ENCODE measurements around the gene LRFN2. TPM values are rescaled to one million over a fixed set of nuclear protein-coding genes. Genes with fewer than 3 reads are reported as not detected.

The LRFN2 gene
- polyA plus RNA-seq, 1 donor from 2014 or later: 14.8 TPM

DNA sequence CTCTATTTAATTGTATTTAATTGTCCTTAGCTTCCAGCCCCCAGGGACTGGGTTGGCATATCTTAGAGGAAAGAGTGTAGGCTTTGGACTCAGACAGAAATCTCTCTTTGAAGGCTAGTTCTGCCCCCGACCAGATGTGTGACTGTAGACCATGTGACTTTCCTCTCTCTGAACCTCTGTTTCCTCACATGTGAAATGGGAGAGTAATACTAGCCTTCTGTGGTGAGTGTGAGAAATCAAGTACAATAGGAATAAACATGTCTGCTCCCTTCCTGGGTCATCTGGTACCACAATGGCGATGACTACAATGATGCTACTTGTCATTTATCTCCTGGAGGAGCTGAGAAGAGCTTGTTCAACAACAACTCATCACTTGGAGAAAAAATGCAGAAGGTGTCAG lies 179.9 kb downstream of the LRFN2 start:
- Histone ChIP-seq H3K4me3 (ENCODE audit: low read length) (no peak overlapping the region), H2AFZ (ENCODE audit: low read depth, low read length) (no peak overlapping the region), H3F3A (ENCODE audit: insufficient read depth, low read length, poor library complexity, severe bottlenecking) (no peaks in the 10 kb centered on the region), H3K9ac (ENCODE audit: low read length) (no peak overlapping the region), H3K4me2 (ENCODE audit: low read length) (no peak overlapping the region), H4K20me1 (ENCODE audit: insufficient read depth) (no peaks in the 10 kb centered on the region), H3K79me2 (replicated peaks; ENCODE audit: insufficient read depth, low read length) (no peaks in the 10 kb centered on the region), H3K27me3 (ENCODE audit: insufficient read depth, low read depth, low read length) (no peaks in the 10 kb centered on the region), H3K36me3 (ENCODE audit: insufficient read depth, low read length) (no peaks in the 10 kb centered on the region), H3K9me2 (ENCODE audit: insufficient read depth, low read length) (no peaks in the 10 kb centered on the region), H3K27ac (ENCODE audit: low read length) (no peak overlapping the region), H3K9me3 (ENCODE audit: low read length) (no peaks in the 10 kb centered on the region)
- no peak for TF ChIP-seq POLR2AphosphoS5 (IDR thresholded peaks at IDR 0.05)
- TF ChIP-seq, protein P1, sequence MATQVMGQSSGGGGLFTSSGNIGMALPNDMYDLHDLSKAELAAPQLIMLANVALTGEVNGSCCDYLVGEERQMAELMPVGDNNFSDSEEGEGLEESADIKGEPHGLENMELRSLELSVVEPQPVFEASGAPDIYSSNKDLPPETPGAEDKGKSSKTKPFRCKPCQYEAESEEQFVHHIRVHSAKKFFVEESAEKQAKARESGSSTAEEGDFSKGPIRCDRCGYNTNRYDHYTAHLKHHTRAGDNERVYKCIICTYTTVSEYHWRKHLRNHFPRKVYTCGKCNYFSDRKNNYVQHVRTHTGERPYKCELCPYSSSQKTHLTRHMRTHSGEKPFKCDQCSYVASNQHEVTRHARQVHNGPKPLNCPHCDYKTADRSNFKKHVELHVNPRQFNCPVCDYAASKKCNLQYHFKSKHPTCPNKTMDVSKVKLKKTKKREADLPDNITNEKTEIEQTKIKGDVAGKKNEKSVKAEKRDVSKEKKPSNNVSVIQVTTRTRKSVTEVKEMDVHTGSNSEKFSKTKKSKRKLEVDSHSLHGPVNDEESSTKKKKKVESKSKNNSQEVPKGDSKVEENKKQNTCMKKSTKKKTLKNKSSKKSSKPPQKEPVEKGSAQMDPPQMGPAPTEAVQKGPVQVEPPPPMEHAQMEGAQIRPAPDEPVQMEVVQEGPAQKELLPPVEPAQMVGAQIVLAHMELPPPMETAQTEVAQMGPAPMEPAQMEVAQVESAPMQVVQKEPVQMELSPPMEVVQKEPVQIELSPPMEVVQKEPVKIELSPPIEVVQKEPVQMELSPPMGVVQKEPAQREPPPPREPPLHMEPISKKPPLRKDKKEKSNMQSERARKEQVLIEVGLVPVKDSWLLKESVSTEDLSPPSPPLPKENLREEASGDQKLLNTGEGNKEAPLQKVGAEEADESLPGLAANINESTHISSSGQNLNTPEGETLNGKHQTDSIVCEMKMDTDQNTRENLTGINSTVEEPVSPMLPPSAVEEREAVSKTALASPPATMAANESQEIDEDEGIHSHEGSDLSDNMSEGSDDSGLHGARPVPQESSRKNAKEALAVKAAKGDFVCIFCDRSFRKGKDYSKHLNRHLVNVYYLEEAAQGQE (IDR thresholded peaks at IDR 0.05; ENCODE audit: borderline replicate concordance): no peak
- no peak for TF ChIP-seq TAF1 (IDR thresholded peaks at IDR 0.05; ENCODE audit: low read depth)
- no peak for TF ChIP-seq RAD21 (conservative IDR thresholded peaks at IDR 0.05)
- no peak for TF ChIP-seq SMC3 (conservative IDR thresholded peaks at IDR 0.05; ENCODE audit: poor library complexity)
- no peak for TF ChIP-seq EP300 (conservative IDR thresholded peaks at IDR 0.05; ENCODE audit: poor library complexity, severe bottlenecking)
- no peak for TF ChIP-seq EZH2 (IDR thresholded peaks at IDR 0.05; ENCODE audit: borderline replicate concordance, insufficient read depth, low read length, poor library complexity, severe bottlenecking)
- no peak for TF ChIP-seq MXI1 (conservative IDR thresholded peaks at IDR 0.05; ENCODE audit: poor library complexity, severe bottlenecking)
- TF ChIP-seq, protein P2, sequence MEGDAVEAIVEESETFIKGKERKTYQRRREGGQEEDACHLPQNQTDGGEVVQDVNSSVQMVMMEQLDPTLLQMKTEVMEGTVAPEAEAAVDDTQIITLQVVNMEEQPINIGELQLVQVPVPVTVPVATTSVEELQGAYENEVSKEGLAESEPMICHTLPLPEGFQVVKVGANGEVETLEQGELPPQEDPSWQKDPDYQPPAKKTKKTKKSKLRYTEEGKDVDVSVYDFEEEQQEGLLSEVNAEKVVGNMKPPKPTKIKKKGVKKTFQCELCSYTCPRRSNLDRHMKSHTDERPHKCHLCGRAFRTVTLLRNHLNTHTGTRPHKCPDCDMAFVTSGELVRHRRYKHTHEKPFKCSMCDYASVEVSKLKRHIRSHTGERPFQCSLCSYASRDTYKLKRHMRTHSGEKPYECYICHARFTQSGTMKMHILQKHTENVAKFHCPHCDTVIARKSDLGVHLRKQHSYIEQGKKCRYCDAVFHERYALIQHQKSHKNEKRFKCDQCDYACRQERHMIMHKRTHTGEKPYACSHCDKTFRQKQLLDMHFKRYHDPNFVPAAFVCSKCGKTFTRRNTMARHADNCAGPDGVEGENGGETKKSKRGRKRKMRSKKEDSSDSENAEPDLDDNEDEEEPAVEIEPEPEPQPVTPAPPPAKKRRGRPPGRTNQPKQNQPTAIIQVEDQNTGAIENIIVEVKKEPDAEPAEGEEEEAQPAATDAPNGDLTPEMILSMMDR (IDR thresholded peaks at IDR 0.05; ENCODE audit: poor library complexity, severe bottlenecking): no peak

DNA sequence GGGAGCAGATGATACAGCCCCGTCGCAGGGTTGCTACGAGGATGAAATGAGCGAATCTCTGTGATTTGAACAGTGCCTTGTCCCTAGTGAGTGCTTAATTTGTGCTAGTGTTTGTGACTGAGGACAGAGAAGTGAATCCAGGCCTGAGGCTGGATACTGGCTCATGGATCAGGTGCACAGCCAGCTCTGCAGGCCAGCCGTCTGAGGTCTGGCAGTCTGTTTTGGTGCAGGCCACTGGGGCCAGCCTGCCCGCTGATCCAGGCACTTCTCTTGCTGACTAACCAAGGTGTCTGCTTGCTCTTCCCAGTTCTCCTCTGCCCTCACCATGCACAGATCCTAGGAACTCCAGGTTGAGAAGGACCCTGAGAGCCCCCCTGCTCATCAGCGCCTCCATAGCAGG lies 181.0 kb downstream of the LRFN2 start:
- Histone ChIP-seq H3K4me2 (ENCODE audit: low read length) (no peak overlapping the region), H3K9me2 (ENCODE audit: insufficient read depth, low read length) (no peaks in the 10 kb centered on the region), H3F3A (ENCODE audit: insufficient read depth, low read length, poor library complexity, severe bottlenecking) (no peaks in the 10 kb centered on the region), H3K9me3 (ENCODE audit: low read length) (no peaks in the 10 kb centered on the region), H4K20me1 (ENCODE audit: insufficient read depth) (no peaks in the 10 kb centered on the region), H3K4me3 (ENCODE audit: low read length) (no peak overlapping the region), H2AFZ (ENCODE audit: low read depth, low read length) (no peak overlapping the region), H3K27ac (ENCODE audit: low read length) (no peak overlapping the region), H3K9ac (ENCODE audit: low read length) (no peak overlapping the region), H3K79me2 (replicated peaks; ENCODE audit: insufficient read depth, low read length) (no peaks in the 10 kb centered on the region), H3K36me3 (ENCODE audit: insufficient read depth, low read length) (no peaks in the 10 kb centered on the region), H3K27me3 (ENCODE audit: insufficient read depth, low read depth, low read length) (no peaks in the 10 kb centered on the region)
- TF ChIP-seq, protein P2 (IDR thresholded peaks at IDR 0.05; ENCODE audit: poor library complexity, severe bottlenecking): no peak
- TF ChIP-seq SMC3 (conservative IDR thresholded peaks at IDR 0.05; ENCODE audit: poor library complexity) (no peak), RAD21 (conservative IDR thresholded peaks at IDR 0.05) (no peak), TAF1 (IDR thresholded peaks at IDR 0.05; ENCODE audit: low read depth) (no peak), EZH2 (IDR thresholded peaks at IDR 0.05; ENCODE audit: borderline replicate concordance, insufficient read depth, low read length, poor library complexity, severe bottlenecking) (no peak), EP300 (conservative IDR thresholded peaks at IDR 0.05; ENCODE audit: poor library complexity, severe bottlenecking) (no peak), POLR2AphosphoS5 (IDR thresholded peaks at IDR 0.05) (no peak), MXI1 (conservative IDR thresholded peaks at IDR 0.05; ENCODE audit: poor library complexity, severe bottlenecking) (no peak)
- TF ChIP-seq, protein P1 (IDR thresholded peaks at IDR 0.05; ENCODE audit: borderline replicate concordance): no peak

Data from neural cell (in vitro differentiated cells).